Measurements from ENCODE around the gene MYO5C.
A peak's percentile ranks its signal among the peaks of the same experiment; 100 is the strongest.

The MYO5C gene, protein sequence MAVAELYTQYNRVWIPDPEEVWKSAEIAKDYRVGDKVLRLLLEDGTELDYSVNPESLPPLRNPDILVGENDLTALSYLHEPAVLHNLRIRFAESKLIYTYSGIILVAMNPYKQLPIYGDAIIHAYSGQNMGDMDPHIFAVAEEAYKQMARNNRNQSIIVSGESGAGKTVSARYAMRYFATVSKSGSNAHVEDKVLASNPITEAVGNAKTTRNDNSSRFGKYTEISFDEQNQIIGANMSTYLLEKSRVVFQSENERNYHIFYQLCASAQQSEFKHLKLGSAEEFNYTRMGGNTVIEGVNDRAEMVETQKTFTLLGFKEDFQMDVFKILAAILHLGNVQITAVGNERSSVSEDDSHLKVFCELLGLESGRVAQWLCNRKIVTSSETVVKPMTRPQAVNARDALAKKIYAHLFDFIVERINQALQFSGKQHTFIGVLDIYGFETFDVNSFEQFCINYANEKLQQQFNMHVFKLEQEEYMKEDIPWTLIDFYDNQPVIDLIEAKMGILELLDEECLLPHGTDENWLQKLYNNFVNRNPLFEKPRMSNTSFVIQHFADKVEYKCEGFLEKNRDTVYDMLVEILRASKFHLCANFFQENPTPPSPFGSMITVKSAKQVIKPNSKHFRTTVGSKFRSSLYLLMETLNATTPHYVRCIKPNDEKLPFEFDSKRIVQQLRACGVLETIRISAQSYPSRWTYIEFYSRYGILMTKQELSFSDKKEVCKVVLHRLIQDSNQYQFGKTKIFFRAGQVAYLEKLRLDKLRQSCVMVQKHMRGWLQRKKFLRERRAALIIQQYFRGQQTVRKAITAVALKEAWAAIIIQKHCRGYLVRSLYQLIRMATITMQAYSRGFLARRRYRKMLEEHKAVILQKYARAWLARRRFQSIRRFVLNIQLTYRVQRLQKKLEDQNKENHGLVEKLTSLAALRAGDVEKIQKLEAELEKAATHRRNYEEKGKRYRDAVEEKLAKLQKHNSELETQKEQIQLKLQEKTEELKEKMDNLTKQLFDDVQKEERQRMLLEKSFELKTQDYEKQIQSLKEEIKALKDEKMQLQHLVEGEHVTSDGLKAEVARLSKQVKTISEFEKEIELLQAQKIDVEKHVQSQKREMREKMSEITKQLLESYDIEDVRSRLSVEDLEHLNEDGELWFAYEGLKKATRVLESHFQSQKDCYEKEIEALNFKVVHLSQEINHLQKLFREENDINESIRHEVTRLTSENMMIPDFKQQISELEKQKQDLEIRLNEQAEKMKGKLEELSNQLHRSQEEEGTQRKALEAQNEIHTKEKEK (N-terminal part only)

DNA sequence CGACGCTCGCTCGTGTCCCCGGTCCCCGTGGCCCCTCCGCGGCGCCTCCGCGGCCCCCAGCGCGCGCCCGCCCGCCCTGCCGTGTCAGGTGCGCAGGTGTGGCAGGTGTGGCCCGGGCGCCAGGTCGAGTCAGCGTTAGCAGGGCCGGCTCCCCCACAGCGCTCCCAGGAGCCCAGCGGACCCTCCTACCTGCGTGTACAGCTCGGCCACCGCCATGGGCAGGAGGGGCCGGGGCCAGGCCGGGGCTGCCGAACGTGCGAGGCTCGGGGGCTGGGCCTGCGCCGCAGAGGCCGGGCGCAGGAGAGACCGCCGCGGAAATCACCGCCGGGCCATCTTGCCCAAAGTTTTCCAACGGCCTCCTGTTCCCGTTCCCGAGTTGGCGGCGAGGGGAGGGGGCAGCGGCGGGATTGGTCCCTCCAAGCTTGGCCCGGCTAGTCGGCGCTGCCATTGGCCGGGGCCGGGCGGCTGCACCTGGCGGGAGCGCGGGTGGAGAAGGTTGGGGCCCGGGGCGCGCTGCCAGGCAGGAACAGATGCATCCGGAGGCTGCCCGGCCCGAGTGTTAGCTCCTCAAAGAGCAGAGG is at the start of gene MYO5C:
Gene MYO5C, minus strand, starts transcription at position 384 of the 581 bp plus-strand sequence. Its CDS starts 168 bp downstream, at position 216.
- TF ChIP-seq, protein P1, sequence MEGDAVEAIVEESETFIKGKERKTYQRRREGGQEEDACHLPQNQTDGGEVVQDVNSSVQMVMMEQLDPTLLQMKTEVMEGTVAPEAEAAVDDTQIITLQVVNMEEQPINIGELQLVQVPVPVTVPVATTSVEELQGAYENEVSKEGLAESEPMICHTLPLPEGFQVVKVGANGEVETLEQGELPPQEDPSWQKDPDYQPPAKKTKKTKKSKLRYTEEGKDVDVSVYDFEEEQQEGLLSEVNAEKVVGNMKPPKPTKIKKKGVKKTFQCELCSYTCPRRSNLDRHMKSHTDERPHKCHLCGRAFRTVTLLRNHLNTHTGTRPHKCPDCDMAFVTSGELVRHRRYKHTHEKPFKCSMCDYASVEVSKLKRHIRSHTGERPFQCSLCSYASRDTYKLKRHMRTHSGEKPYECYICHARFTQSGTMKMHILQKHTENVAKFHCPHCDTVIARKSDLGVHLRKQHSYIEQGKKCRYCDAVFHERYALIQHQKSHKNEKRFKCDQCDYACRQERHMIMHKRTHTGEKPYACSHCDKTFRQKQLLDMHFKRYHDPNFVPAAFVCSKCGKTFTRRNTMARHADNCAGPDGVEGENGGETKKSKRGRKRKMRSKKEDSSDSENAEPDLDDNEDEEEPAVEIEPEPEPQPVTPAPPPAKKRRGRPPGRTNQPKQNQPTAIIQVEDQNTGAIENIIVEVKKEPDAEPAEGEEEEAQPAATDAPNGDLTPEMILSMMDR (conservative IDR thresholded peaks at IDR 0.05; ENCODE audit: low read depth, low read length): no peak
- DNase-seq (ENCODE audit: low read depth): no peak

DNA sequence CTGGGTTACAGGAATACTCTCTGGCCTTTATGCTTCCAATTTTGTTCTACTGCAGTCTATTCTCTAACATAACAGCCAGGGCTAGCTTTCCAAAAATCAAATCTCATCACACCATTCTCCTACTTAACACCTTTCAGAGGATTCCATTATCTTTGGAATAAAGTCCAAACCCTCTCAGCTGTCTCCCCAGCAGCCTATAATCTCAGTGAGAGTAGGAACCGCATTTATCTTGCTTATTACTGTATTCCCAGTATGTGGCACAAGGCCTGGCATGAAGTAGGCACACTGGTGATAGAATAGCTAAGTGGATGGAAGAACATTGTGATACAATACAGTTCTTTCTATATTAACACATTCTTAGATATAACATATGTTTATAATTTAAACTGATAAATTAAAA is 49.0 kb upstream of the MYO5C start:
- no peak for DNase-seq (ENCODE audit: low read depth)
- TF ChIP-seq, protein P1 (conservative IDR thresholded peaks at IDR 0.05; ENCODE audit: low read depth, low read length): no peak
- H3K4me3 ChIP-seq (ENCODE audit: low read length): no peak overlapping the region

More for the DNA sequence above, at the start of gene MYO5C:
- peak within 1 kb of the TSS; percentile 66 for H3K4me3 ChIP-seq (ENCODE audit: low read length)

DNA sequence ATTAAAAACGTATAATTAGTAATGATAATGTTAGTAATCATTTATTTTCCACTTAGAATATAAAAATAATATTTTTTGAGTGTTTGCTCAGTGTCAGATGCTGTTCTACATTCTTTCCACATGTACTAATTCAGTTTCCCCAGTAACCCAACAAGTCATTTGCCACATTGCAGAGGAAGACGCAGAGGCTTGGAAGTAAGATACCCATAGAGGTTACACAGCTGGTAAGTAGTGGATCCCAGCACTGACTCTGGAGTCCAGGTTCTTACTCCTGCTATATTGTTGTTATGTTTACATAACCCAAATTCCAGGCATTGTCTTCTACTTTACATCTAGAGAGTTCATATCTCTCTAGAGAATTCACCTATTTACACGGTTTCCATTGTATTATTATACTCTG is 48.2 kb upstream of the MYO5C start:
- TF ChIP-seq, protein P1 (conservative IDR thresholded peaks at IDR 0.05; ENCODE audit: low read depth, low read length): no peak
- H3K4me3 ChIP-seq (ENCODE audit: low read length): no peak overlapping the region
- no peak for DNase-seq (ENCODE audit: low read depth)

DNA sequence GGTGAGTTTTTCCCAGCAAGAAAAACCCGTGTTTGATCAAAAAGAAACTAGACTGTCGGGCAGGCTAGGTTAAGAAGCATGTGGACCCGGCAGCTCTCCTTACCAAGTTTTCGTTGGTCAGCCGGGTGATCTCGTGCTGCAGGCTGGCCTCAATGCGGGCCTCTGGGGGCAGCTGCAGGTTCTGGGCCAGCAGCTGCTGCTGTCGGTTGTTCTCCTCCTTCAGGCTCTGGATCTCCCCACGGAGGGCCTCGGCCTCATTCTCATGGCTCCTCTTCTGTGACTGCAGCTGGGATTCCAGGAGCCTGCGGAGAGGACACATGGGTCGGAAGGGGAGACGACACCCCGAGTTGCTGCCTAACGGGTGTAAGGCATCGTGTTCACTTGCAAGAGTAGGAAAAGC is 44.5 kb upstream of the MYO5C start:
- no peak for DNase-seq (ENCODE audit: low read depth)
- H3K4me3 ChIP-seq (ENCODE audit: low read length): no peak overlapping the region
- TF ChIP-seq, protein P1 (conservative IDR thresholded peaks at IDR 0.05; ENCODE audit: low read depth, low read length): no peak

DNA sequence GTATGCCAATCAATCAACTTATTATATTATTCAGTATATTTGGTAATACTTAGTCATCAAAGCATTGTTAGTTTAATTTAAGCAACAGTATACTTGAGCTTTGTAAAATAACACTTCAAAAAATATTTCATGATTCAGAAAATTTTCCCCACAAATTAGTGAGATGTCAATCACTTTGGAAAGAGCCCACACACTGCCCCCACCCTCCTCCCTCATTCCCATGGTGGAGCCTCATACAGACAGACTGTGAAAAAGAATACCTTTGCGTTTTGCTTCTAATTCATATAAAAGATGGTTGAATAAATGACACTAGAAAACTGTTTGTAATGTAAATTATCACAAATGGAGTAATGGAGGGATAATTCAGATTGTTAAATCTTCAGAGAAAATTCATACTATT is 43.3 kb upstream of the MYO5C start:
- TF ChIP-seq, protein P1 (conservative IDR thresholded peaks at IDR 0.05; ENCODE audit: low read depth, low read length): no peak
- DNase-seq (ENCODE audit: low read depth): no peak
- no peak overlapping the region for H3K4me3 ChIP-seq (ENCODE audit: low read length)

DNA sequence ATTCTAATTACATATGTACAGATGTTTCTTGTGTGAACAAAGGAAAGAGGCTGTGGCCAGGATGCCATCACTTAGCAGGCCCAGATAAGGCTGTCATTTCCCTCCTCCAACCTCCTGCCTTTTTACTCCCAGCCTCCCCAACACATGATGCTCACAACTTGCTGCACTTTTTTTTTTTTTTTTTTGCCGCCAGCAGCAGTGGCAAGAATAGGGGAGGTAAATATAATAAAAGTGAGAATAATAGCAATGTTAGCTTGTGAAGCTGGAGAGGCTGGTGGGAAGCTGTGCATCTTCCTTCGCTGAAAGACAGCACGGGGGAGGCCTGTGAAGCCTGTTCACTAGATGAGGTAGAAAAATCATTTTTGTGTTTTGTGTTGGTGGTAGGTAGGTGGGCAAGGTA is 42.5 kb upstream of the MYO5C start:
- DNase-seq (ENCODE audit: low read depth): no peak

More for the DNA sequence above, 42.5 kb upstream of the MYO5C start:
- H3K4me3 ChIP-seq (ENCODE audit: low read length): no peak overlapping the region
- TF ChIP-seq, protein P1 (conservative IDR thresholded peaks at IDR 0.05; ENCODE audit: low read depth, low read length): no peak

All from retinal pigment epithelial cell (primary cell).